Lower lobe of right lung (tissue), 2 donors: ENCODE data around the gene TSPAN4. TPM values are rescaled to one million over a fixed set of nuclear protein-coding genes. Genes with fewer than 3 reads are reported as not detected.

Source experiments
- ATAC-seq, 2 donors: fragments of 200-7000 bp; cut with Tn5 transposase; one replicate each; pipeline ENCODE4 v1.9.1; 2020 to 2022; ENCODE audit warnings: mild to moderate bottlenecking in 2 of 2, moderate library complexity in 2 of 2
- DNase-seq: peaks from one replicate; pipeline ENCODE4 v3.0.0-alpha.2; 2020
- H3K27ac ChIP-seq: fragments of 200-600 bp; one replicate; pipeline ENCODE4 v1.8.0; 2022
- H3K27me3 ChIP-seq: fragments of 200-600 bp; one replicate; pipeline ENCODE4 v1.8.0; 2022; ENCODE audit warnings: low read depth
- H3K36me3 ChIP-seq: fragments of 200-600 bp; one replicate; pipeline ENCODE4 v1.8.0; 2022; ENCODE audit warnings: mild to moderate bottlenecking
- H3K4me1 ChIP-seq: fragments of 200-600 bp; one replicate; pipeline ENCODE4 v1.8.0; 2022
- H3K4me3 ChIP-seq: fragments of 200-600 bp; one replicate; pipeline ENCODE4 v1.8.0; 2022; ENCODE audit warnings: mild to moderate bottlenecking
- H3K9me3 ChIP-seq: fragments of 200-600 bp; one replicate; pipeline ENCODE4 v1.8.0; 2022
- intact Hi-C: fragments of 100-400 bp; cut with DNase I; formaldehyde crosslinking; loops from one replicate; pipeline ENCODE4 v1.11.0; 2022
- total RNA-seq: library from RNA; stranded (reverse); fragmentation: NEBNext Ultra II Directional; extraction: Animal tissue kit (Norgen Biotek cat#: 25700); gene quantifications from one replicate; pipeline ENCODE4 v1.2.1, GENCODE V29; 2021
- TF ChIP-seq, protein P1 (sequence below): fragments of 200-600 bp; IDR thresholded peaks from one replicate; pipeline ENCODE4 v1.8.0; 2022; ENCODE audit warnings: antibody characterized with exemption, mild to moderate bottlenecking
- donor health status: DM: no; HTN: yes; CAD: no; lungs with severe emphysema.

The TSPAN4 gene
- total RNA-seq, 1 donor from 2014 or later = 140 TPM

DNA sequence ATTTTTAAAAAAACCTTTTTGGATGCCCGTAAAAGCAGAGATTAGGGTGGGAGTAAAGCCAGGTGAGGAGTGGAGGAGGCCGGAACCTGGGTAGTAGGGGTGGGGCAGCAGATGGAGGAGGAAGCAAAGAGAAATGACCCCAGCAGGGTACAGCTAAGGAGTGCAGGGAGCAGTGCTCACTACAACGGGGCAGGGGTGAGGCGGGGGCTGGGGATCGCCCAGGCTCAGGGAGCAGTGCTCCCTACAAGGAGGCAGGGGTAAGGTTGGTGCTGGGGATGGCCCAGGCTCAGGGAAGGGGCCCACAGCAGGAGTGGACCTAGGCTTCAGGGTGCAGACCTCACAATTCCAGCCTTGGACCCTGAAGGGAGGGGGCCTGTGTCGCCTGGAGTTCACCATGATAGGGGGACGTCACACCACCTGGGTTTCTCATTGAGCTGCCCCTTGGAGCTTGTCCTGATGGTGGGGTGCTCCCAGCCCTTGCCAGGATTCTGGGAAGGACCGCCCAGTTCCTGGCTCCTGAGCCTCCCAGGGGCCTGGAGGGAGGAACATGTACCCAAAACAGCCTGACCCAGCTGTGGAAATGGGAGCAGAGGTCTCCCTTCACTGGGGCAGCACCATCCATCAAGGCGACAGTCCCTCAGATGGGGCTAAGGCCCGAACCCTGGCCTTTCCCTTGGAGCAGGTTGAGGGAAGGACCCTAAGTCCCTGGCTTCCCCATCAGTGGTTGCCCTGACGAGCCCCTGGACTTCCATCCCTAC lies 26.8 kb upstream of the TSPAN4 start:
- no peaks in the 10 kb centered on the region for H3K9me3 ChIP-seq
- intact Hi-C loops = no loop called here
- H3K27me3 ChIP-seq = no peaks in the 10 kb centered on the region
- H3K4me1 ChIP-seq = peaks cover 26% of the 10 kb centered on the region
- TF ChIP-seq, protein P1, sequence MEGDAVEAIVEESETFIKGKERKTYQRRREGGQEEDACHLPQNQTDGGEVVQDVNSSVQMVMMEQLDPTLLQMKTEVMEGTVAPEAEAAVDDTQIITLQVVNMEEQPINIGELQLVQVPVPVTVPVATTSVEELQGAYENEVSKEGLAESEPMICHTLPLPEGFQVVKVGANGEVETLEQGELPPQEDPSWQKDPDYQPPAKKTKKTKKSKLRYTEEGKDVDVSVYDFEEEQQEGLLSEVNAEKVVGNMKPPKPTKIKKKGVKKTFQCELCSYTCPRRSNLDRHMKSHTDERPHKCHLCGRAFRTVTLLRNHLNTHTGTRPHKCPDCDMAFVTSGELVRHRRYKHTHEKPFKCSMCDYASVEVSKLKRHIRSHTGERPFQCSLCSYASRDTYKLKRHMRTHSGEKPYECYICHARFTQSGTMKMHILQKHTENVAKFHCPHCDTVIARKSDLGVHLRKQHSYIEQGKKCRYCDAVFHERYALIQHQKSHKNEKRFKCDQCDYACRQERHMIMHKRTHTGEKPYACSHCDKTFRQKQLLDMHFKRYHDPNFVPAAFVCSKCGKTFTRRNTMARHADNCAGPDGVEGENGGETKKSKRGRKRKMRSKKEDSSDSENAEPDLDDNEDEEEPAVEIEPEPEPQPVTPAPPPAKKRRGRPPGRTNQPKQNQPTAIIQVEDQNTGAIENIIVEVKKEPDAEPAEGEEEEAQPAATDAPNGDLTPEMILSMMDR = no peak
- no peak overlapping the region for H3K27ac ChIP-seq
- H3K36me3 ChIP-seq = peaks cover 33% of the 10 kb centered on the region
- DNase-seq (no peak), ATAC-seq (no peak)
- H3K4me3 ChIP-seq = no peak overlapping the region

DNA sequence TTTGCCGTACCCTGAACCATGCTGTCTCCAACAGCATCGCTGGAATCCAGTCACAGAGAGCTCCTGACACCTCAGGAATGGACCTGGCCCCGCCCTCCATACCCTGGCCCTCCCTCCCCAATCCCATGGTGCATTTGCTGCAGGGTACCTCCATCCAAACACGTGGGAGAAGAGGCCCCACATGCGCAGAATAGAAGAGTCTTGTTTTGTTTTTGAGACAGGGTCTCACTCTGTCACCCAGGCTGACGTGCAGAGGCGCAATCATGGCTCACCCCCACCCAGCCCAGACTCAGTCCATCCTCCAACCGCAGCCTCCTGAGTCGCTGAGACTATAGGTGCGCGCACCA lies 26.2 kb upstream of the TSPAN4 start:
- intact Hi-C loops = no loop called here
- TF ChIP-seq, protein P1 = no peak

DNA sequence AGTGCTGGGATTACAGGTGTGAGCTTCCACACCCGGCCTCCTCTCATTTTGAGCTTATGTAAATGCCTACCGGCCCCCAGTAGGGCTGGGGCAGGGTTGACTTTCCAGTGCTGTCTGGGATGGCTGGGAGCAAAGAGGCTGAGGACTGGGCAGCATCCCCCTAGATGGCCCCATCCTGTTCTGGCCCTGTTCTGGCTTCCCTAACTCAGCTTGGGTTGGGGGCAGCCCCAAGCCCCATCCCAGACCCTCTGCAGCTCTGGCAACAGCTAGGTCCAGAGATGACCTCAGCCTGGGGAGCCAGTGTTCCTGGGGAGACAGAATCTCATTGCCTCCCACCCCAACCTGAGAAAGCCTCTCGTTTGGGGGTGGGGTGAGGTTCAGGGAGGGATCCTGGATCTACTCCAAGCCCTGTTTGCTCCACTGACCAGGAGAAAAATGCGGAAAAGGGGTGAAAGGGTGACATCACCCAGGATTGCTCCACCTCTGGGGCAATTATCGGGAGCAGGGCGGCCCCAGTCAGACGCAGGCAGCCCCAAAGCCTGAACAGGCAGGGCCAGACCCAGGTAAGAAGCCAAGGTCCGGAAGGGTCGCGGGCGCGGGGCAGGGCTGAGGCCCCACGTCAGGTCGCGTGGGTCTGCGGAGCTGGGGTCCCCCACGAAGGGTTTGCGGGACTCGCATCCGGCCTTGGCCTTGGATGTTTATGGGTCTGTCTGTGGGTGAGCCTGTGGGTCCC lies 24.1 kb upstream of the TSPAN4 start, which contains the start of gene PNPLA2:
Gene PNPLA2, plus strand, starts transcription at position 519 of the 733 bp plus-strand sequence. CDS start 805 bp downstream, outside the sequence.
- ATAC-seq (peak; percentile 36 to 53), DNase-seq (no peak)
- Histone ChIP-seq H3K27me3 (no peaks in the 10 kb centered on the region), H3K9me3 (no peaks in the 10 kb centered on the region), H3K27ac (peak within 1 kb of the TSS; percentile 95), H3K36me3 (peaks cover 27% of the 10 kb centered on the region), H3K4me3 (peak within 1 kb of the TSS; percentile 68), H3K4me1 (peaks cover 32% of the 10 kb centered on the region)
- TF ChIP-seq, protein P1 = no peak
- intact Hi-C loops = no loop called here

More for the DNA sequence above, 26.2 kb upstream of the TSPAN4 start:
- peaks cover 28% of the 10 kb centered on the region for H3K36me3 ChIP-seq
- H3K4me1 ChIP-seq = peaks cover 26% of the 10 kb centered on the region
- H3K27ac ChIP-seq = no peak overlapping the region
- no peaks in the 10 kb centered on the region for H3K9me3 ChIP-seq
- DNase-seq (no peak), ATAC-seq (no peak)
- no peak overlapping the region for H3K4me3 ChIP-seq
- no peaks in the 10 kb centered on the region for H3K27me3 ChIP-seq

DNA sequence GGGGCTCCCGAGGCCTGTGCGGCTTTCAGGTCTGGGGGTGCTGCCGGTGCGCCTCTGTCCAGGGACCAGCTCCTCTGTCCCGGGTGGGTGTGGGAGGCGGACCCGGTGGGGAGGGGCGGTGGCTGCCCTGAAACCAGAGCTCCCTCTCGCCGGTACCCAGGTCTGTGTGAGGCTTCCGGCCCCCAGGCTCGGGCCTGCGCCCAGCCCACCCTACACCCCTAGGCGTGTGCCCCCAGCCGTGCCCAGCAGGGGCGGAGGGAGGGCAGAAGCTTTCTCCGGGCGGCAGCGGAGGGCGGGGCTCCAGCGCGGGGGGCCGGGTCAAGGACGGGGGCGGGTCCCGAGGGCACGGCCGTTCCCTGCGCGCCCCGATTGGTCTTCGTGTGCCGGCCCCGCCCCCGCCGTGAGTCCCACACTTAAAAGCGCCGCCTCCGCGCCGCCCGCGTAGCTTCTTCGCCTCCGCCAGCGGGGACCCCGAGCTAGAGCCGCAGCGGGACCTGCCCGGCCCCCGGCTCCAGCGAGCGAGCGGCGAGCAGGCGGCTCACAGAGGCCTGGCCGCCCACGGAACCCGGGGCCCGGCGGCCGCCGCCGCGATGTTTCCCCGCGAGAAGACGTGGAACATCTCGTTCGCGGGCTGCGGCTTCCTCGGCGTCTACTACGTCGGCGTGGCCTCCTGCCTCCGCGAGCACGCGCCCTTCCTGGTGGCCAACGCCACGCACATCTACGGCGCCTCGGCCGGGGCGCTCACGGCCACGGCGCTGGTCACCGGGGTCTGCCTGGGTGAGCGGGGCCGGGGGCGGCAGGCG lies 23.3 kb upstream of the TSPAN4 start:
- peak overlapping the region; percentile 68 for H3K4me3 ChIP-seq
- peaks cover 32% of the 10 kb centered on the region for H3K4me1 ChIP-seq
- intact Hi-C loops = no loop called here

More for the DNA sequence above, 23.3 kb upstream of the TSPAN4 start:
- TF ChIP-seq, protein P1 = peak; percentile 6
- DNase-seq = peak; percentile 95
- peak overlapping the region; percentile 95 for H3K27ac ChIP-seq
- H3K36me3 ChIP-seq = peaks cover 28% of the 10 kb centered on the region
- peak; percentile 92 to 93 for ATAC-seq
- no peaks in the 10 kb centered on the region for H3K27me3 ChIP-seq
- H3K9me3 ChIP-seq = no peaks in the 10 kb centered on the region
